ACC112 (cell line): ENCODE results near the gene PARD6G.

Experiments used
- H2AFZ ChIP-seq: fragments of 200-600 bp; sonication (generic); one replicate; pipeline ENCODE4 v1.6.0; 2017; ENCODE audit warnings: antibody characterized with exemption, low read length; ENCODE audit not compliant: unreplicated experiment
- H3K27ac ChIP-seq: fragments of 200-600 bp; sonication (generic); 2 replicates; pipeline ENCODE4 v1.5.1; 2014; ENCODE audit warnings: low read depth, mild to moderate bottlenecking, antibody characterized with exemption, low read length, moderate library complexity
- H3K27me3 ChIP-seq: fragments of 200-600 bp; sonication (generic); 2 replicates; pipeline ENCODE4 v1.6.1; 2014; ENCODE audit warnings: mild to moderate bottlenecking, antibody characterized with exemption, low read length, moderate library complexity, mixed read lengths; ENCODE audit not compliant: insufficient read depth
- H3K36me3 ChIP-seq: fragments of 200-600 bp; sonication (generic); 2 replicates; pipeline ENCODE4 v1.6.1; 2016; ENCODE audit warnings: mild to moderate bottlenecking, antibody characterized with exemption, low read length, moderate library complexity, mixed read lengths; ENCODE audit not compliant: insufficient read depth
- H3K4me1 ChIP-seq: fragments of 200-600 bp; sonication (generic); one replicate; pipeline ENCODE4 v1.6.1; 2016; ENCODE audit warnings: low read length, mixed read lengths; ENCODE audit not compliant: insufficient read depth, unreplicated experiment, control insufficient read depth
- H3K4me3 ChIP-seq: fragments of 200-600 bp; sonication (generic); 2 replicates; pipeline ENCODE4 v1.5.1; 2014; ENCODE audit warnings: mild to moderate bottlenecking, low read depth, low read length
- H3K79me2 ChIP-seq: fragments of 200-600 bp; sonication (generic); one replicate; pipeline ENCODE4 v1.6.0; 2016; ENCODE audit warnings: low read length; ENCODE audit not compliant: control insufficient read depth, unreplicated experiment, insufficient read depth

PARD6G gene

GRCh38 chr18:80136679-80137078, 110.6 kb downstream of the PARD6G start:
- no peaks in the 10 kb centered on the region for H3K4me1 ChIP-seq
- H3K36me3 ChIP-seq, result peaks cover 24% of the 10 kb centered on the region
- H2AFZ ChIP-seq, result no peak overlapping the region
- no peak overlapping the region for H3K27ac ChIP-seq
- H3K27me3 ChIP-seq, result no peaks in the 10 kb centered on the region
- H3K79me2 ChIP-seq, result peaks cover 4% of the 10 kb centered on the region
- no peak overlapping the region for H3K4me3 ChIP-seq

GRCh38 chr18:80135136-80135535, 112.2 kb downstream of the PARD6G start:
- H2AFZ ChIP-seq, result no peak overlapping the region
- no peaks in the 10 kb centered on the region for H3K4me1 ChIP-seq
- no peak overlapping the region for H3K27ac ChIP-seq
- H3K4me3 ChIP-seq, result no peak overlapping the region
- peaks cover 15% of the 10 kb centered on the region for H3K79me2 ChIP-seq
- H3K27me3 ChIP-seq, result no peaks in the 10 kb centered on the region
- peaks cover 24% of the 10 kb centered on the region for H3K36me3 ChIP-seq

DNA sequence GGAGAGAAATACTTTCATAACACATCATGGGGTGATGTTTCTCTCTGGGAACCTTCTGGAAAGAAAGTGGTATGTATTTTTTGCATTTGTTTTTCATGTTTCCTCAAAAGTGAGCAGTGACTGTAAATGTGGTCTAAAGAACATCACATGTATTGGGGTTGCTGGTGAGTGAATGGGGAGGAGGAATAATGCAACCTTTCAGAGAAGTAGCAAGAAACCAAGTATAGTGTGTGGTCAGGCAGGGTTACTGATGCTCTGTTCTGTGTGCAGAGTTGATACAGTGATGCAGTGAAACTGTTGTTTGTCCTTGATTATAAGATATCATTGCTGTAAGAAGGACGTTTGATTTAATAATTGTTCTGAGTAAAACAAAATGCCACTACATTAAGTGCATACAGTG, 114.2 kb downstream of the PARD6G start:
- H3K36me3 ChIP-seq, result peaks cover 18% of the 10 kb centered on the region; the same call in 1 of the 2 replicates
- H3K4me1 ChIP-seq, result no peaks in the 10 kb centered on the region
- no peak overlapping the region for H3K27ac ChIP-seq
- H3K27me3 ChIP-seq, result no peaks in the 10 kb centered on the region
- peaks cover 27% of the 10 kb centered on the region for H3K79me2 ChIP-seq
- H2AFZ ChIP-seq, result no peak overlapping the region
- no peak overlapping the region for H3K4me3 ChIP-seq

DNA sequence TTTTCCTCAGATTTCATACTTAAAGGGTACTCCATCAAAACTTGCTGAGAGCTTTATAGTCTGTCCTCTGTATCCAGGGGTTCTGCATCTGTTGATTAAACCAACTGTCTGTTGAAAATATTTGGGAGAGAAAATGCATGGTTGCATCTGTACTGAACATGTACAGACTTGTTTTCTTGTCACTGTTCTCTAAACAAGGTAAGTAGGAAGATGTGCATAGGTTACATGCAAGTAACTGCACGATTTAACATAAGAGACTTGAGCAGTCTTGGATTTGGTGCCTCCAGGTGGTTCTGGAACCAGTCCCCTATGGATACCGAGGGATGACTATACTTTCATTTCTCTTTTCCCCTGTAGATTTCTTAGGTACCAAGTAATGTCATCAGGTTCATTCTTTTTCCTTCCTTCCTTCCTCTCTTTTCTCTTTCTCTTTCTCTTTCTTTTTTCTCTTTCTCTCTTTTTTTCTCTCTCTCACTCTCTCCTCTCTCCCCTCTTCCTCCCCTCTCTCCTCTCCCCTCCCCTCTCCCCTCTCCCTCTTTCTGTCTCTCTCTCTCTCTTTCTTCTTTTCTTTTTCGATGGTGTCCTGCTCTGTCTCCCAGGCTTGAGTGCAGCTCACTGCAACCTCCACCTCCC, 115.0 kb downstream of the PARD6G start:
- H3K79me2 ChIP-seq, result peaks cover 36% of the 10 kb centered on the region
- no peak overlapping the region for H3K27ac ChIP-seq
- H2AFZ ChIP-seq, result no peak overlapping the region
- H3K36me3 ChIP-seq, result peaks cover 14% of the 10 kb centered on the region; the same call in 1 of the 2 replicates
- no peak overlapping the region for H3K4me3 ChIP-seq
- H3K27me3 ChIP-seq, result no peaks in the 10 kb centered on the region
- H3K4me1 ChIP-seq, result no peaks in the 10 kb centered on the region

- Histone ChIP-seq H3K36me3 (peaks cover 13% of the 10 kb centered on the region; the same call in 1 of the 2 replicates), H3K27ac (no peak overlapping the region), H3K4me3 (no peak overlapping the region), H3K27me3 (no peaks in the 10 kb centered on the region), H2AFZ (no peak overlapping the region), H3K4me1 (no peaks in the 10 kb centered on the region), H3K79me2 (peaks cover 37% of the 10 kb centered on the region)
Observed at GRCh38 chr18:80130555-80130954, 116.8 kb downstream of the PARD6G start.

- no peaks in the 10 kb centered on the region for H3K4me1 ChIP-seq
- peaks cover 11% of the 10 kb centered on the region; the same call in 1 of the 2 replicates for H3K36me3 ChIP-seq
- H3K27me3 ChIP-seq, result no peaks in the 10 kb centered on the region
- no peak overlapping the region for H3K4me3 ChIP-seq
- no peak overlapping the region for H2AFZ ChIP-seq
- no peak overlapping the region for H3K27ac ChIP-seq
- H3K79me2 ChIP-seq, result peaks cover 41% of the 10 kb centered on the region
Observed at GRCh38 chr18:80129672-80130367, 117.5 kb downstream of the PARD6G start.

GRCh38 chr18:80127635-80128034, 119.7 kb downstream of the PARD6G start:
- peaks cover 5% of the 10 kb centered on the region for H3K36me3 ChIP-seq
- no peaks in the 10 kb centered on the region for H3K4me1 ChIP-seq
- peaks cover 58% of the 10 kb centered on the region for H3K79me2 ChIP-seq
- H2AFZ ChIP-seq, result no peak overlapping the region
- H3K27ac ChIP-seq, result no peak overlapping the region
- H3K27me3 ChIP-seq, result no peaks in the 10 kb centered on the region
- H3K4me3 ChIP-seq, result no peak overlapping the region

GRCh38 chr18:80126797-80127196, 120.5 kb downstream of the PARD6G start:
- peaks cover 59% of the 10 kb centered on the region for H3K79me2 ChIP-seq
- no peaks in the 10 kb centered on the region for H3K4me1 ChIP-seq
- no peaks in the 10 kb centered on the region for H3K27me3 ChIP-seq
- no peak overlapping the region for H3K4me3 ChIP-seq
- no peak overlapping the region for H2AFZ ChIP-seq
- peaks cover 12% of the 10 kb centered on the region for H3K36me3 ChIP-seq
- no peak overlapping the region for H3K27ac ChIP-seq

DNA sequence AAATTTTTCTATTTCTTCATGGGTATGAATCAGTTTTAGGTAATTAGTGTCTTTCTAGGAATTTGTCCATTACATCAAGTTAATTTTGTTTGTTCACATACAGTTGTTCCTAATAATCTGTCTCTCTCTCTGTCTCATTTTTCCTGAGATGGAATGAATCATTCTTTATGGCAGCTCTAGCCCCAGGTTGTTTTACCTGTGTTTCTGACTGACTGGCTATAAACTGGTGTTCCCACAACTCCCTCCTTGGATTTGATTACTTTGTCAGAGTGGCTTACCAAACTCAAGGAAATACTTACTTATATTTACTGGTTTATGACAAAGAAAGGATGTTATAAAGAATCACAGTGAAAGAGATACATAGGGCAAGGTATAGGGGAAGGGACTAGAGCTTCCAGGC, 123.2 kb downstream of the PARD6G start:
- H3K27me3 ChIP-seq, result no peaks in the 10 kb centered on the region
- no peak overlapping the region for H2AFZ ChIP-seq
- no peak overlapping the region for H3K4me3 ChIP-seq
- H3K36me3 ChIP-seq, result peaks cover 12% of the 10 kb centered on the region
- peaks cover 41% of the 10 kb centered on the region for H3K79me2 ChIP-seq
- no peaks in the 10 kb centered on the region for H3K4me1 ChIP-seq
- H3K27ac ChIP-seq, result no peak overlapping the region

- Histone ChIP-seq H3K4me3 (no peak overlapping the region), H3K4me1 (no peaks in the 10 kb centered on the region), H2AFZ (no peak overlapping the region), H3K36me3 (peaks cover 17% of the 10 kb centered on the region), H3K27me3 (no peaks in the 10 kb centered on the region), H3K79me2 (peaks cover 46% of the 10 kb centered on the region), H3K27ac (no peak overlapping the region)
Observed at GRCh38 chr18:80120932-80121331, 126.4 kb downstream of the PARD6G start.

DNA sequence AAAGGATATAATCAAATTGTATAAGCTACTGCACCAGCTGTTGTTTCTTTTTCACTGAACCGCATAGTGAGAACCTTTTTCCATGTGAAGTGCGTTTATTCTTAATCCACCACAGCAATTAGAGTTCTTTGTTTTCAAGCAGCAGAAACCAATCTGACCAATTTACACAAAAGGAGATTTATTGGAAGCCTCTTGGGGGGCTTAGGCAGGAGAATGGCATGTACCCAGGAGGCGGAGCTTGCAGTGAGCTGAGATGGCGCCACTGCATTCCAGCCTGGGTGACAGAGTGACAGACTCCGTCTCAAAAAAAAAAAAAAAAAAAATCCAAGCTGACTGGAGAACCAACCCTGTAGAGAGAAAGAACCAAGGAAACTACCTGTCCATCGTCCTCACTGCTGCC, 128.2 kb downstream of the PARD6G start:
- H2AFZ ChIP-seq, result no peak overlapping the region
- H3K27ac ChIP-seq, result no peak overlapping the region
- H3K36me3 ChIP-seq, result peaks cover 17% of the 10 kb centered on the region
- H3K27me3 ChIP-seq, result no peaks in the 10 kb centered on the region
- no peak overlapping the region for H3K4me3 ChIP-seq
- H3K4me1 ChIP-seq, result no peaks in the 10 kb centered on the region
- peaks cover 54% of the 10 kb centered on the region for H3K79me2 ChIP-seq
